HG02943 (cell line): ENCODE measurements around the gene RPS28.

Experiments
- ATAC-seq: cut with Tn5 transposase; IDR thresholded peaks from one replicate; pipeline ENCODE4 v1.9.1; 2021; ENCODE audit warnings: mild to moderate bottlenecking, low read depth, moderate library complexity; ENCODE audit not compliant: unreplicated experiment

RPS28 gene

GRCh38 chr19:8370176-8371010 is 49.1 kb downstream of the RPS28 start:
- no peak for ATAC-seq

DNA sequence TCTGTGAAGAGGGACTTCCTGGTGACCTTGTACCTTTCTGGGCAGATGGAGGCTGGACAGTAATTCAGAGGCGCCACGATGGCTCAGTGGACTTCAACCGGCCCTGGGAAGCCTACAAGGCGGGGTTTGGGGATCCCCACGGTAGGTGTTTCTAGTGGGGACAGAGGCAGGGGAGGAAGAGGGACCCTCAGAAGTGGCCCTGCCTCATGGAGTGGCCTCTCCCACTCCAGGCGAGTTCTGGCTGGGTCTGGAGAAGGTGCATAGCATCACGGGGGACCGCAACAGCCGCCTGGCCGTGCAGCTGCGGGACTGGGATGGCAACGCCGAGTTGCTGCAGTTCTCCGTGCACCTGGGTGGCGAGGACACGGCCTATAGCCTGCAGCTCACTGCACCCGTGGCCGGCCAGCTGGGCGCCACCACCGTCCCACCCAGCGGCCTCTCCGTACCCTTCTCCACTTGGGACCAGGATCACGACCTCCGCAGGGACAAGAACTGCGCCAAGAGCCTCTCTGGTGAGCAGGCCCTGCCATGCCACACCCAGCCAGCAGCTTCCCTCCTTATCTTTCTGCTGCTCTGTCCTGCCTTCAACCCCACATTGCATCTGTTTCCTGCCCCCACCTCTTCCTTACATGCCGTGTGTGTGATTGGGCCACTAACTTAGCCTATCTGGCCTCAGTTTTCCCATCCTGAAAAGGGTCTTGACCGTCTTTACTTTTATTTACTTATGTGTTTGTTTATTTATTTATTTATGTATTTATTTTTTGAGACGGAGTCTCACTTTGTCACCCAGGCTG is 49.9 kb downstream of the RPS28 start:
- no peak for ATAC-seq
